ENCODE data around the gene RAD52.

The RAD52 gene

GRCh38 chr12:868722-869121 is 80.8 kb downstream of the RAD52 start:
- no peak for DNase-seq (ENCODE audit: low spot score)

- DNase-seq (ENCODE audit: low spot score) = no peak
These were observed 81.6 kb downstream of the RAD52 start for GRCh38 chr12:867905-868304.

- no peak for DNase-seq (ENCODE audit: low spot score)
These were observed 83.9 kb downstream of the RAD52 start for GRCh38 chr12:865614-866013.

- DNase-seq (ENCODE audit: low spot score) = no peak
These were observed 86.2 kb downstream of the RAD52 start for GRCh38 chr12:863285-863684.

- DNase-seq (ENCODE audit: low spot score) = no peak
These were observed 87.1 kb downstream of the RAD52 start for GRCh38 chr12:862303-862911.
